Spleen (tissue), 11 donors: ENCODE data around the gene GGCX. TPM values are rescaled to one million over a fixed set of nuclear protein-coding genes. Genes with fewer than 3 reads are reported as not detected.

Experiments used
- DNase-seq: peaks from one replicate; pipeline ENCODE4 v3.0.0-alpha.2; 2020
- H3K27ac ChIP-seq, 8 donors: fragments of 200-600 bp; sonication (generic) in 7 of 8; 1 replicate in 4 of 8; 2 replicates in 4 of 8; pipeline versions ENCODE4 v1.5.0 to v1.8.0; 2016 to 2021; ENCODE audit warnings: inconsistent platforms in 4 of 8, mild to moderate bottlenecking in 4 of 8, moderate library complexity in 1 of 8
- H3K27me3 ChIP-seq, 7 donors: fragments of 200-600 bp; sonication (generic) in 6 of 7; replicated peaks in 1 of 7; 1 replicate in 4 of 7; 2 replicates in 3 of 7; pipeline versions ENCODE4 v1.5.0 to v1.8.0; 2016 to 2021; ENCODE audit warnings: inconsistent platforms in 3 of 7, mild to moderate bottlenecking in 1 of 7
- H3K36me3 ChIP-seq, 6 donors: fragments of 200-600 bp; sonication (generic) in 5 of 6; 1 replicate in 4 of 6; 2 replicates in 2 of 6; pipeline versions ENCODE4 v1.5.0 to v1.8.0; 2016 to 2021; ENCODE audit warnings: inconsistent platforms in 2 of 6
- H3K4me1 ChIP-seq, 6 donors: fragments of 200-600 bp; sonication (generic) in 5 of 6; 1 replicate in 3 of 6; 2 replicates in 3 of 6; pipeline versions ENCODE4 v1.5.0 to v1.8.0; 2016 to 2021; ENCODE audit warnings: inconsistent platforms in 3 of 6
- H3K4me3 ChIP-seq, 8 donors: fragments of 200-600 bp; sonication (generic) in 7 of 8; 1 replicate in 4 of 8; 2 replicates in 4 of 8; pipeline versions ENCODE4 v1.5.0 to v1.8.0; 2016 to 2021; ENCODE audit warnings: inconsistent platforms in 4 of 8, mild to moderate bottlenecking in 4 of 8, moderate library complexity in 2 of 8
- H3K9me3 ChIP-seq, 8 donors: fragments of 200-600 bp; sonication (generic) in 7 of 8; 1 replicate in 4 of 8; 2 replicates in 4 of 8; pipeline versions ENCODE4 v1.5.0 to v1.8.0; 2016 to 2021; ENCODE audit warnings: inconsistent platforms in 4 of 8
- POLR2A ChIP-seq, 3 donors: fragments of 450-650 bp; IDR thresholded peaks; one replicate each; pipeline ENCODE4 v1.5.1; 2017; ENCODE audit warnings: antibody characterized with exemption in 3 of 3, mild to moderate bottlenecking in 1 of 3
- POLR2AphosphoS5 ChIP-seq, 3 donors: sonication (generic); formaldehyde crosslinking; IDR thresholded peaks; one replicate each; pipeline ENCODE4 v1.5.1; 2017; ENCODE audit warnings: antibody characterized with exemption in 3 of 3
- WGBS, 5 donors: extraction: QIAGEN DNeasy Blood & Tissue Kit in 3 of 5; methylation state at CpG; one replicate each; pipeline versions ENCODE4 v1.1.5 to v1.1.7; 2013 to 2018; 5-methylcytosine and 5-hydroxymethylcytosine counted together
- intact Hi-C: fragments of 100-400 bp; cut with DNase I; formaldehyde crosslinking; loops from one replicate; pipeline ENCODE4 v1.15.0; 2023; ENCODE audit warnings: low total_unique reads
- polyA plus RNA-seq, 3 donors: library from polyadenylated mRNA; stranded (reverse); fragments of 200-250 nt; gene quantifications; one replicate each; pipeline ENCODE4 v1.2.1, GENCODE V29; 2013
- total RNA-seq, 7 donors: library from RNA; depleted of rRNA in 3 of 7; stranded (reverse); fragments of >200 nt in 3 of 7; fragmentation: NEBNext Ultra II Directional in 4 of 7; extraction: Animal tissue kit (Norgen Biotek cat#: 25700) in 4 of 7; gene quantifications; one replicate each; pipeline versions ENCODE4 v1.1.0 to v1.2.1, GENCODE V29; 2016 to 2021
- TF ChIP-seq, protein P1 (sequence below), 11 experiments: fragments of 200-600 bp in 7 of 11; fragments of 450-650 bp in 4 of 11; sonication (generic) in 4 of 11; IDR thresholded peaks in 8 of 11; conservative IDR thresholded peaks in 3 of 11; 1 replicate in 7 of 11; 2 replicates in 4 of 11; pipeline versions ENCODE4 v1.4.0 to v1.8.0; 2016 to 2021; ENCODE audit warnings: antibody characterized with exemption in 11 of 11, inconsistent platforms in 4 of 11, mild to moderate bottlenecking in 1 of 11
- donor health status: healthy with polysubstance abuse.
- donor health status: DM: no; HTN: no; CAD: no; lungs with moderate emphysema.
- donor health status: DM: no; HTN: no; CAD: no.
- donor health status: Bipolar disorder and iron deficiency.
- donor health status: healthy.
- donor health status: DM: no; HTN: no; CAD: no.
- donor health status: DM: yes; HTN: yes; CAD: no.

The GGCX gene
- total and polyA plus RNA-seq, 10 donors = 11.0 to 42.1 (median 29.5) TPM

- DNase-seq = no peak
- WGBS, 5 donors = 94 to 100% (median 100%) methylated on average over 1 of the region's 1 CpG
- Histone ChIP-seq H3K9me3 (no peaks in the 10 kb centered on the region), H3K36me3 (peaks cover 0 to 61% (median 28%) of the 10 kb centered on the region in 6 donors), H3K4me1 (peaks cover 7 to 37% (median 22%) of the 10 kb centered on the region in 6 donors), H3K4me3 (no peak overlapping the region), H3K27me3 (no peaks in the 10 kb centered on the region), H3K27ac (no peak overlapping the region)
- TF ChIP-seq POLR2A (IDR thresholded peaks at IDR 0.05) (no peak), POLR2AphosphoS5 (IDR thresholded peaks at IDR 0.05) (no peak)
- TF ChIP-seq, protein P1, sequence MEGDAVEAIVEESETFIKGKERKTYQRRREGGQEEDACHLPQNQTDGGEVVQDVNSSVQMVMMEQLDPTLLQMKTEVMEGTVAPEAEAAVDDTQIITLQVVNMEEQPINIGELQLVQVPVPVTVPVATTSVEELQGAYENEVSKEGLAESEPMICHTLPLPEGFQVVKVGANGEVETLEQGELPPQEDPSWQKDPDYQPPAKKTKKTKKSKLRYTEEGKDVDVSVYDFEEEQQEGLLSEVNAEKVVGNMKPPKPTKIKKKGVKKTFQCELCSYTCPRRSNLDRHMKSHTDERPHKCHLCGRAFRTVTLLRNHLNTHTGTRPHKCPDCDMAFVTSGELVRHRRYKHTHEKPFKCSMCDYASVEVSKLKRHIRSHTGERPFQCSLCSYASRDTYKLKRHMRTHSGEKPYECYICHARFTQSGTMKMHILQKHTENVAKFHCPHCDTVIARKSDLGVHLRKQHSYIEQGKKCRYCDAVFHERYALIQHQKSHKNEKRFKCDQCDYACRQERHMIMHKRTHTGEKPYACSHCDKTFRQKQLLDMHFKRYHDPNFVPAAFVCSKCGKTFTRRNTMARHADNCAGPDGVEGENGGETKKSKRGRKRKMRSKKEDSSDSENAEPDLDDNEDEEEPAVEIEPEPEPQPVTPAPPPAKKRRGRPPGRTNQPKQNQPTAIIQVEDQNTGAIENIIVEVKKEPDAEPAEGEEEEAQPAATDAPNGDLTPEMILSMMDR (IDR thresholded peaks at IDR 0.05 in 8 of 11, conservative IDR thresholded peaks at IDR 0.05 in 3 of 11) = no peak
- intact Hi-C loops = no loop called here
These were observed 3.1 kb downstream of the GGCX start for GRCh38 chr2:85558160-85558559.

GRCh38 chr2:85557130-85557529 is 4.2 kb downstream of the GGCX start:
- Histone ChIP-seq H3K27ac (no peak overlapping the region), H3K36me3 (peaks cover 0 to 72% (median 38%) of the 10 kb centered on the region in 6 donors), H3K4me3 (no peak overlapping the region), H3K4me1 (peaks cover 9 to 37% (median 22%) of the 10 kb centered on the region in 6 donors), H3K9me3 (no peaks in the 10 kb centered on the region), H3K27me3 (no peaks in the 10 kb centered on the region)
- DNase-seq = no peak
- TF ChIP-seq POLR2AphosphoS5 (IDR thresholded peaks at IDR 0.05) = no peak
- no peak for TF ChIP-seq POLR2A (IDR thresholded peaks at IDR 0.05)
- TF ChIP-seq, protein P1 (IDR thresholded peaks at IDR 0.05 in 8 of 11, conservative IDR thresholded peaks at IDR 0.05 in 3 of 11) = no peak
- WGBS, 5 donors = 91 to 97% (median 95%) methylated on average over 5 of the region's 5 CpGs
- intact Hi-C loops = no loop called here

DNA sequence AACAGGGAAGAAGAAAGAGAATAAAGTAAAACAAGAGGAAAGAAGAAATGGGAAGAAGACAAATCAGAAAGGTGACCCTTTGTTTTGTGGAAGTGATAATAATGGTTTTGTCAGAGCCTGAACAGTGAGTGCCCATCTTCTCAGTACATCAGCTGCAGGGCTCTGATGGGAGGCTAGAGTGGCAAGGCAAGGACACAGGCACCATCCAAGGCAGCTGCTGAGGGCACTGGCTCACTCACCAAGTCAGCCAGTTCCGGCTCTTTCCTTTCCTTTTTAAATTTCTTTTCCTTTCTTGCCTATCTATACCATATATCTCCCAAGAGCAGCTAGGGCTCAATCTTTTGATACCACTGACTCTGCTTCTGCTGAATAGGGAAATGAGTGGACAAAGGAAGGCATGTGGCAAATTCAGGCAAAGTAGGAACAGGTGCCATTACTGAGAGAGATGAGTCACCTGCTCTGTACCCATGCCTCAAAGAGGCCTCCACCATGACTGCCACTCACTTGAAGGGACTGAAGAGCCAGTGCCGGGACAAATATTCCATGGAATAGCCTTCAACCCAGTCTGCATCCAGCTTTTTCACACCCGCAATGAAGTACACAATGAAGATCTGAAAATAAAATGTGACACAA is 6.2 kb downstream of the GGCX start:
- intact Hi-C loops = no loop called here

DNA sequence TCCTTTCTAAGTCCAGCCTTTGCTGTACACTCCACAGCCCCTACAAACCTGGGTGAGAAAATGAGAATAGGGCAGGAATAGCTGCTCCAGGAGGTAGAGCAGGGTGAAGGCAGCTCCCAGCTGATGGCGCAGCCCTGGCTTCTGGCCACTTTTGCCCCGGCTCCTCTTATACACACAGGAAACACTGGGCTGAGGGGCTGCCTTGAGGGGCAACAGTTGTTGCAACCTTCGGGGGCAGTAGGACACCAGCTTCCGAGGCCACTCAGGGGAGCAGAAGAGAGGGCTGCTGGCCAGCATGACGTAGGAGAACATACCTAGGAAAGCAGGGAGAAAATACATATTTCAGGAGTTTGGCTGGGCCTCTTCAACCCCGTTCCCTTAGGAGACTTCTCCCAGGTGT is 8.1 kb downstream of the GGCX start:
- Histone ChIP-seq H3K36me3 (peaks cover 0 to 99% (median 58%) of the 10 kb centered on the region in 6 donors), H3K9me3 (no peaks in the 10 kb centered on the region), H3K27me3 (no peaks in the 10 kb centered on the region), H3K4me3 (no peak overlapping the region), H3K27ac (no peak overlapping the region), H3K4me1 (peaks cover 2 to 30% (median 16%) of the 10 kb centered on the region in 6 donors)
- intact Hi-C loops = no loop called here
- DNase-seq = no peak
- 81 to 87% (median 85%) methylated on average over 6 of the region's 6 CpGs for whole genome bisulfite sequencing, 5 donors
- TF ChIP-seq POLR2AphosphoS5 (IDR thresholded peaks at IDR 0.05) (no peak), POLR2A (IDR thresholded peaks at IDR 0.05) (no peak)
- TF ChIP-seq, protein P1 (IDR thresholded peaks at IDR 0.05 in 8 of 11, conservative IDR thresholded peaks at IDR 0.05 in 3 of 11) = no peak

More for the DNA sequence above, 6.2 kb downstream of the GGCX start:
- TF ChIP-seq POLR2AphosphoS5 (IDR thresholded peaks at IDR 0.05) = no peak
- no peak for TF ChIP-seq POLR2A (IDR thresholded peaks at IDR 0.05)
- TF ChIP-seq, protein P1 (IDR thresholded peaks at IDR 0.05 in 8 of 11, conservative IDR thresholded peaks at IDR 0.05 in 3 of 11) = no peak
- Histone ChIP-seq H3K4me3 (no peak overlapping the region), H3K27ac (no peak overlapping the region), H3K9me3 (no peaks in the 10 kb centered on the region), H3K4me1 (peaks cover 2 to 43% (median 21%) of the 10 kb centered on the region in 6 donors), H3K36me3 (peaks cover 0 to 92% (median 56%) of the 10 kb centered on the region in 6 donors), H3K27me3 (no peaks in the 10 kb centered on the region)
- no peak for DNase-seq
- 96 to 98% (median 97%) methylated on average over 3 of the region's 3 CpGs for WGBS, 5 donors
